Occipital lobe (tissue), 2 donors: Measurements from ENCODE around the gene EOGT. TPM values are rescaled to one million over a fixed set of nuclear protein-coding genes. Genes with fewer than 3 reads are reported as not detected.
A peak's percentile ranks its signal among the peaks of the same experiment; 100 is the strongest.

ENCODE experiments used
- DNase-seq: peaks from one replicate; lab custom pipeline; 2025; lab: John Stamatoyannopoulos, UW
- total RNA-seq: library from RNA; depleted of rRNA; stranded (reverse); fragments of >200 nt; gene quantifications from one replicate; pipeline ENCODE4 v1.2.3, GENCODE V29; 2014

Gene EOGT
- total RNA-seq, 1 donor from 2014 or later: 8.6 TPM

DNA sequence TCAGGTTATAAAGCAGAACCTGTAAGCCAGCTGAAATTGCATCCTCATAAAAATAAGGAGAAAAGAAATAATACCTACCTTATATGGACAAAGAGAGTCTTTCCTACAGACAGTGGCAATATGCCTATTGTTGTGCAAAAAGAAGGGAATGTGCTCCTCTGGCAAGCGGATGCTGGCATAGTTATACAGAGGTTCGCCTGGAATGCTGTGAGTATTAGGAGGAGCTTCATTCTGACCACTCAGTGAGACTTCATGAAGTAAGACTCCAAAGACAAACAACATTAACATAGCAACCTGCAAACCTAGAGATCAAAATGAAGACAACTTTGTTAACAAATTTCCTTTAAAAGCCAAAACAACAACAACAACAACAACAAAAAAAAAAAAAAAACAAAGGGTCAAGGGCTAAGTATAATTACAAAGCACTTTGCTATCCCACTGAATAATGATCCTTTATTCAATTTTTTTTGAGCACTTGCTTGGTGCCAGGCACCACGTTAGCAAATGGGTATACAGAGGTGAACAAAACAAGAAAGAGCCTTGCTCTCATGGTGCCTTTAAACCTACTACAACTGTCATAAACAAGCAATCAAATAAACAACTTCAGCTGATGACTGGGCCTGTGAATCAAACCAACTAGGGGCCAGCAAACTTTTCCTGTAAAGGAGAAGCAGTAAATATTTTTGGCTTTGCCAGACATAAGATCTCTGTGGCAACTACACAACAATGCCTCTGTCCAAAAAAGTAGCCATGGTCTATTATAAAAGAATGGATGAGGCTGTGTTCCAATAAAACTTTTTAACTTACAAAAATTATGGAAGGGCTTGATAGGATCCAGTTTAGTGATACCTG, 3.7 kb downstream of the EOGT start:
- no peak for DNase-seq

DNA sequence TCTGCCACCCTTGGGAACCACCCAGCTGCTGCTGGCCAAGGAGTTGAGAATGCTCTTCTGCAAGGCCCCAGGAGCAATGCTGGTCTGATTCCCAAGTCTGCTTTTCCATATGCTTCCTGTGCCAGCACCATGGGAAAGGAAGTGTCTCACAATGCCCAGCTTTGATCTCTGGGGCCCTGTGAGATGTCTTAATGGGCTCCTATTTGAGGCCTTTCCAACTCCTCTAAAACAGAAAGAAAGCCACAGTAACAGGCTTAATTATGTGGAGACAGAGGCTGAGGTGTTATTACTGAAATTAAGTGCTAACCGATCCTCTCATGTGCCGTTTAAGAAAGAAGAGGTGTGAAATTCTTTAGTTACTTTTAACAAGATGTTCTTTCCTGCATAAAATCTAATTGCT, 4.5 kb downstream of the EOGT start:
- no peak for DNase-seq

DNA sequence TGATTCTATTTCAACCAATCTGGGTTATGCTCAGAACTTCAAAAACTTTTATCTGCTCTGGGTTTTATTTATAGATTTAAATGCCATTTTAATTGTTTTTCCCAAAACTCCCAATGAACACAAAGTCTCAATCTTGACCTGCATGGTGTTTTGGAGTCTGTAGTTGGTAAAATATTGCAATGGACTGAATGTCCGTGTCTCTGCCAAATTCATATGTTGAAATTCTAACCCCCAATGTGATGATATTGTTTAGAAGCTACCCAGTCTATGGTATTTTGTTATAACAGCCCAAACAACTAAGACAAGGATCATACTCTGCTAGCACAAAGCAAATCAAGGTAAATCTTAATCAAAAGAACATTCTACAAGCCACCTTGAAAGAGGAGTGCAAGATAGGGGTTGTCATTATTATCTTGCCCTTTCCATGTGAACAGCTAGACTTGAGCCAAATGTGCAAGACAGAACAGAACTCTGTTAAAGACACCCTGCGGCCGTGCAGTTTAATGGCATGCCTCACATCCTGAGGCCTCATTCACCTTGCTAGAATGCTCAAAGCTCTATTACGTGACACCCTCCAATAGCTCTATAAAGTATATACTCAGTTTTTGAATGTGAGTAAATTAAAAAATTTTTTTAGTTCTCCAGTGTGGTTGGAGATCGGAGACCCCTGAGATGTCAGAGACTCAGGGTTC, 7.5 kb downstream of the EOGT start:
- no peak for DNase-seq

DNA sequence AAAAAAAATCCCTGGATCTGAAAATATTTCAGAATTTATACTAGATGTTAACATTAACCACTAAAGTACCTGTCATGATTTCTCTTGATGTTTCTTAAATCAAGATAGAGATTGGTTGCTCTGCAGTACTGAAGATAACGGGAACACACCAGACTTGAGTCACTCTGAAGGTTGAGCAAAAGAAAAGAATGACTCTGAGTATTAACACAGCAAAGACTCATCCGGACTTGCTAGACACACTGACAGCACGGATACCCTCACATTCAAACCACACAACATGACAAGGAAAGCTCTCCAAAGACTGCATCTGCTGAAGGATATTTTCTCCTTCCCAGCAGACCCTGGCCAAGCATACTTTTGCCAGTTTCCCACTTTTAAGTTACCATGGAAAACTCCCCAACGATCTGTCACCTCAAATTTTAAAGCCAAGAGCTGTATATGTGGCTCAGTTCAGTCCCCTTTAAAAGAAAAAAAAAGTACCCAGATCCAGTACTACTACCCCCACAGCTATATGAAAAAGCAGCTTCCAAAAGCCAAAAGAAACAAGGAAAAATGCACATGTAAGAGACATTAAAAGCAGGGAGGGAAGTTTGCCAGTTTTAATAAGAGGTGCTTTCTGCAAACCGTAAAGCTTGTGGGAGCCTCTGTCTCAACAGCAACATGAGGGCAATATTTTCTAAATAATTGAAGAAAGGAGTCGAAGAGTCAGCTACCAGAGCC, 8.3 kb downstream of the EOGT start:
- DNase-seq: no peak

DNA sequence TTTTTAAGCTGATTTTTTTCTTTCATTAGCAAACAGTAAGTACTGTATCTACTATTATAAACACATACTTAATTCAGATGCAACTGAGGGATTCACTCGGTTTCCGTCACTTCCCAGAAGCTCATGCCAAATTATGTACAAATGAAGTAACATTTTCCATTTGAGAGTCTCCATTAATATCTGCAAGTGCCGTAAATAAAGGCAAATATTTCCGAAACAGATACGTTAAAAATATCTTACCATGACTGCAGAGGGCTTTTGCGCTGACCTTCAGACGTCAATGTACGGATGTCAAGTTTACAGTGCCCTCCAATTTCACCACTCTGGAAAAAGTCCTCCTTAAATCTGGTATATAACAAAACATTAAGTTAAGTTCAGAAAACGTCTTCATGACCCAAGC, 9.3 kb downstream of the EOGT start:
- no peak for DNase-seq

DNA sequence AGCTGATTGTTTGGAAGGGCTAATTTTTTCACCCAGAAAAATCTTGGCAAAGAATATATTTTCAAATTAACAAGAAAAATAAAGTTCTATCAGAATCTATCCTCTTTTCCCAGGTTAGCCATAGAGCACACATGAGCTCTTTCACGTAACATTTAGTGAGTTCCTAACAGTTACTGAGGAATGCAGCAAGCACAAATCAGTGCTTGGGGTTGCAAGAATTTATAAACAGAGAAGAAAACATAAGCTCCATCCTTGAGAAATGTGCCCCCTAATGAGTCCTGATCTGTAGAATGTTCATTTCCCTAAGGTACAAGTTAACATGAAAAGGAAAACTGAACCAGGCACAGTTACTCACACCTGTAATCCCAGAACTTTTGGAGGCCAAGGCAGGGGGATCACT, 13.9 kb downstream of the EOGT start:
- DNase-seq: no peak

DNA sequence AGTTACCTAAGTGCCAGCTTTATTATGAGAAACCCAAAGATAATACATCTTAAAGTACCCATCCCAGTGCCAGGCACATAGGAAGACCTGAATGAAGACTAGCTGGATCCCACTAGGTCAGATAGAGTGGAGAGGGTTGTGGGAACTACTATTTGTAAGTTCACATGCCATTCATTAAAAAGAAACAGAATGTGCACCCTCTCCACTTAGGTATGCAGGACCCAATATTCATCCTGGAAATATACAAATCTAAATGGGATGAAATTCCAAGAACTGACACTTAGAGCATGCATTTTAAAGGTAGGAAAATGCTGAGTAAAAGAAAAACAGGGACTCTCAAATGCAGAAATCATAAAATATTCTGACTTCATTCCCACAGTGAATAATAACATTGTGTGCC, 14.3 kb downstream of the EOGT start:
- DNase-seq: no peak

DNA sequence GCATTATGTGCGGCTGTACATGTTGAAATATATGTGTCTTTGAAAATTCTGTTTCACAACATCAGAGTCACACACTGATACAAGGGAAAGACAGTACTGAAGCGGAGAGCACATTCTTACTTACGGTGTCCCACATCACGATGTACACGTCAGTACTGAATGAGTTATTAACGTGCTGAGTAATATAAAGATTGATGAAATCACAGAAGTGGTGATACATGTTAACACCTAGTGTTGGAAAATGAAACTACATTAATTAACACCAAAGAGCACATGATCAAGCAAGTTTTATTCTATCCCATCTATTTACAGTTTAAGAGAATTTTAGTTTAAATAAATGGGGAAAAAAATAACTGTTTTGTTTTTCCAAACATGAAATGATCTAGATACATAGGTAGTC, 15.6 kb downstream of the EOGT start:
- DNase-seq: no peak

DNA sequence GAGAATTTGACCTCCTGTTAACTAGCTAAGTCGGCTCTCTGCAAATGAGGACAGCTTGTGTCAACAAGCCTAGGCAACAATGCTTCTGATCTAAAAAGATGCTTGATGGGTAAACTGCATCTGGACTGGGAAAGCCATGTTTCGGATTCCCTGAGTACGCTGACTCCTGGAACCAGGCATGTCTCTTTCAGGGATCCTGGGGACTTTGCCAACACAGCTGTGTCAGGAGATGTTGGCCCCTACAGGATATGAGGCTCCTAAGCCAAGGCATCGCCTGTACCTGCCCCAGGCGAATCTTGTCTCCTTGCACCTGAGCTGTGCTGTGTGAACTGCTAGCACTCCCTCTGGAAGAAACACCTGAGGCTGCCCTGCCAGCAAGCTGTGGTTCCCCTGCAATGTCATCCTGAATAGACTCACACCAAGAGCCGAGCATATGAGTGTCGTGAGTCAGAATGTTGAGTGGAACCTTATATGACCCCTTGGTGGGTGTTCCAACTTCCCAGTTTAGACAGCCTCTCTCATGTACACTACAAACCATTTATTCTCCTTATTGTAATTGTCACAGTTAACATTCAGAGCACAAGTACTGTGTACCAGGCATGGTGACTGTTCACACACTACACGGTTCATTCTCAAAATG, 17.0 kb downstream of the EOGT start:
- no peak for DNase-seq

DNA sequence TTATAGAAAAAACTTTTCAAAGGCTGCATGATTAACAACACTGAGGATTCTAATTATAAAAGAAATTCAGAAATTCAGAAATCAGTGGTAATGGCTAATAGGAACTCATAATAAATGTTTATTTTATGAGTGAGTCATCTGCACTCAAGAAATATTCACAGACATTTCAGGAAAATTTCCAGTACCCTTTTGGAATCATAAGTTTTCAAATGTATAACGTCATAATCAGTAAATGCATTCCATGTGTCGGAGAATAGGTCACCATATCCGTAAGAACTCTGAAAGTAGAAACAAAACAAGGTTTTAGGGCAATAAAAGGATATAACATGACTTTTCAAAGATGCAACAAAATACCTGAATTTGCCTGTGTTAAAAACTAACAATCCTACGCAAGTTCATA, 24.7 kb downstream of the EOGT start:
- DNase-seq: no peak

DNA sequence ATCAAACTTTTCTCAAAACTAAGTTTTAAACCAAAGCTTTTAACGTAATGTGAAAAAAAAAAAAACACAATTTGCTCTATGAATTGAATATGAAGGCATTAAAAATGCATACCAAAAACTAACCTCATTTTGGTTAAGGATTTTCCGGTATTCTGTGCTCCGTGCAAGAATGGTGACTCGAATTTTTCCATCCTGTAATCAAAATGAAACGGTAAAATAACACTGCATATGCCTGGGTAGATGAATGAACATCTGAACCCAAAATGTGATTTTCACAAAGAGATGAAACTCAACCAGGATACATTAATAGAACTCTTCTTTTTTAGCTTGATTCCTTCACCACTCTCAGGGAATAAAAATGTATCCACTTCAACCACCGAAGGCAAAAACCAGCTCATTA, 26.2 kb downstream of the EOGT start:
- no peak for DNase-seq

DNA sequence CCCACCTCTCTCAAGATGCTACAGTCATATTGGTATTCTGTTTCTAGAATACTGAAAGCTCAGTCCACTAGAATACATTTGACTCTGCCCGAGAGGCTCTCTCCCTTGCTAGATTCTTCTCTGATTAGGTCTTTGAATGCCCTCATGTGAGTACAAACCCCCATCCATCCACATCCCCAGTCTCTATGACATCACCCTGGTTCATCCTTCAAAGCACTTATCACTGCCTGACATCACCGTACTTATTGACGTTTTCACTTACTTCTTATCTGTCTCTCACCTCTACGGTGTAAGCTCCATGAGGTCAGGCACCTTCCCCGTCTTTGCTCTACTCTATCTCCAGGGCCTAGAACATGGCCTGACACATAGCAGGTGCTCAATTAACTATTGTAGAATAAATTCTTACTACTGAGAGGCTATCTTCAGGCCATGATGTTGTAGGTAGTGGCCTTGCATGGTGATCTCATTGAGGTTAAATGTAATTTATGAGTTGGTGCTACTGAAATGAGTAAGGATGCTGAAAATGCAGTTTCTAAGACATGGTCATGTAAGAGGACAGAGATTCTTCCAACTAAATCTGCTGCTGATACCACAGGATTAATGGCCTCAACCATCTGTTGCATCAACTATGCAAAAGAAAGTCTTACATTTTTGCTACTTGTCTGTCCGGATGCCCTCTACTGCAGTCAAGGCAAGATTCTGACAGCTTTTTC, 26.8 kb downstream of the EOGT start:
- no peak for DNase-seq

DNA sequence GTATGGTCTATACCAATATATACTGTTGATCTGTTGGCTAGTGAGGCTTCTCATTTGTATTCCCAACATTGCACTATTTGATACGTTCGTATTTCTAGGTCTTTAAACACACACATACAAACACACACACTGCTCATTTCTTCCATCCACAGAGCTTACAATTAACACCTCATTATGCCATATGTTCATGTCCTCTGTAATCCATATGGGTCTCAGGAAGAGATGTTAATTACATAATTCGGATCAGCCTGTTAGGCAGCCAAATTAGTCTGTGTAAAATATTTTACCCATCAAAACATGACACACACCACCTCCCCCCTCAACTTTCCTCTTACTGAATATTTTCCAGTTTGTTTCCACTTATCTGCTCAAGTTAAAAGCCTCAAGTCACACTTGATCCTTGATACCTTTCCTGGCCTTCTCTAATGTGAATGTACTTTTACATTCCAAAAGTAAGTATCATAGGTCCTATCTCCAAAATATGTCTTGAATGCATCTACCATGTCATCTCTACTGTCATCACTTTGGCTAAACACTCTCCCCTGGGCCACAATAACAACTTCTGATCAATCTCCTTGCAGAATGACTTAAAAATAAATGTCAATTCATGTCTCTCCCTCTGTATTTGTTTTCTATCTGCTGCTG, 28.2 kb downstream of the EOGT start:
- no peak for DNase-seq

DNA sequence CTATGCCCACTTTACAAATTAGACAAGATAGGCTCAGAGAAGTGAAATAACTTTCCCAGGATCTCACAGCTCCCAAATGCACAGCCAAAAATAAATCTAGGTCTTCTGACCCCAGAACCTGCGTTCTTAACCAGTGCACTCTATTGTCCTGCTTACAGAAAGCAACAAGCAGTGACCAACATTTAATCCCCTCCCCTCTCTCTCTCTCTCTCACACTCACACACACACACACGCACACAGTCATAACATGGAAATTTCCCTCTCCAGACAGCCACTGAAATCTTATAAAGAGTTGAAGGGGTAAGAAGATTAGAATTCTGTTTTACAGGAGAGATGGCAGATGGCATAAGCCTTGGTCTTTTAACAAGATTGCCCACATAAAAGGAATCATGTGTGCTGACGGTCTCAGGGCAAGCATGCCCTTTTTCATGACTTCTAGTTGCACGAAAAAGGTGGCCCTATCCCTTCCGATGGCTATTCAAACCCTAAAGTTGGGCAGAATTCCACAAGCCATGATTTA, 29.4 kb downstream of the EOGT start:
- DNase-seq: no peak

DNA sequence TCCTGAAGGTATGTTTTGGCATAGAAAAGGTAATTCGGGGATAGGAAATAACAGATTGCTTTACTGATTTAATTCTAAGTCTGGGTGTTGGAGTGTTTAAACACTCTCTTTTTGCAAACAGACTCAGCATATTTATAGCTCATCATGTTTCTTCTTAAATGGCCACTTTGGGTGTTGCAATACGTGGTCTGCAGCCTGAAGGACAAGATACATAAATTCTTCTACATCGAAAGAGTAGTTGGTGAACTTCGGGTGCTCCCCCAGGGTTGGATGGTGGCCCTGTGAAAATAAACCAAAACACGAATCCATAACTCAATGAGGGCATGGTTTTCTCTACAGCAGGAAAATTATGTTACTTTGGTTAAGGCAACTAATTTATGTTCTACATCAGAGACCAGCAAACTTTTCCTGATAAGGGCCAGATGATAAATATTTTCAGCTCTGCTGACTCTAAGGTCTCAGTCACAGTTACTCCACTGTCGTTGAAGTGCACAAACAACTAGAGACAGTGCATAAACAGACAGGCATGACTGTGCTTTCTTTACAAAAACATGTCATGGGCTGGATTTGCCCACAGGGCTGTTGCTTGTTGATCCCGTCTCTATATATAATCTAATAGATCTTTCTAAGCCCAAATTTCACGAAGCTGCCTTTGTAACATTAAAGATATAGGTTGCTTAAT, 35.9 kb downstream of the EOGT start:
- no peak for DNase-seq

DNA sequence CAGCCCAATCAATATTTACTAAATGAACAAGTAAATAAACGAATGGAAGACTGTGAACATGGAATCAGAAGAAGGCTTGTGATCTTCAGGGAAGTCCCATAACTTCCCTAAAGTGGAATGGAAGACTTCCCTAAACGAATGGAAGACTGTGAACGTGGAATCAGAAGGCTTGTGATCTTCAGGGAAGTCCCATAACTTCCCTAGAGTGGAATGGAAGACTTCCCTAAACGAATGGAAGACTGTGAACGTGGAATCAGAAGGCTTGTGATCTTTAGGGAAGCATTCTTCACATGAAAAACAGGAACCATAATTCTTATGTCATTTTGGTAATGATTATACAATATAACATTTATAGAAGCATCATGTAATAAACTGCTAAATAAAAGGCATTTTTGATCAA, 38.8 kb downstream of the EOGT start:
- no peak for DNase-seq

DNA sequence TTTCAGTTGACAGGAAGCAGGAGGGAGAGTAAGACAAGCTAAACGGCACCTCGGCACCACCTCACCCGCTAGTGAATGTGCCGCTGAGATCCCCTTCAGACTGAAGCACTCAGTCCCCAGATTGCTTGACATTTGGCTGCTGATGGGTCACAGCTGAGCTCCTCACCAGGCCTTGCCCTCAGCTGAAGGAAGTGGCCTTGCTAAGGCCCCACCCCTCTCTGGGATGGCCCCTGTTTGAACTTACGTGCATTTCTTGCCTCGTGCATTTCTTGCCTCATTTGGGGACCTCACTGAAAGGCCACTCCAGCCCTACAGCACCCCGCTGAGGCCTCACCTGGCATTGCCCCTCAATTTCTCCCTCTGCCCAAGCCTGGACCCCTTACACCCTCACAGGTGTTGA, 39.8 kb downstream of the EOGT start:
- DNase-seq: no peak

DNA sequence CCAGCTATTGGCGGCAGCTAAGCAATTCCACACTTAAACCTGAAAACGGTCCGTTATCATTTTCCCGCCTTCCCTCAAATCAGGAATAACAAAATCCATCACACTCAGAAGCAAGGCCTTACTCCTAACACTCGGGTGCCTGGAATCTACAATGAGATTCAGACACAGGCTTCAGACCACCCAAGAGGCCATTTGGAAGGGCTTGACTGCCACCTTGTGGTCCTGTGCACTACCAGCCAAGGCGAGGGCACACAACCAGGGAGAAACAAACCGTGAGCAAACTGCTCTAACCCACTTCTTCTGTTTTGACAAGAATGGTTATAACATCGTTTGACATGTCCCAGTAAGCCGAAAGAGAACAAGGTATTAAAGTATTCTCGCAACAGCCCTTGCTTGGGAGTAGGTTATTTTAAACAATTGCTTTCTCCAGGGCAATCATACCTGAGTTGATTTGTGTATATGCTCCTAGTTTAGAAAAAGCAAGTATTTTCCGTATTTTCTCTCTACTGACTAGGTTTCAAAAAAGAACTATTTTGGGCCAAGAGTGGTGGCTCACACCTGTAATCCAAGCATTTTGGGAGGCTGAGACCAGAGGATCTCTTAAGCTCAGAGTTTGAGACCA, 41.0 kb downstream of the EOGT start:
- peak; percentile 23 for DNase-seq

DNA sequence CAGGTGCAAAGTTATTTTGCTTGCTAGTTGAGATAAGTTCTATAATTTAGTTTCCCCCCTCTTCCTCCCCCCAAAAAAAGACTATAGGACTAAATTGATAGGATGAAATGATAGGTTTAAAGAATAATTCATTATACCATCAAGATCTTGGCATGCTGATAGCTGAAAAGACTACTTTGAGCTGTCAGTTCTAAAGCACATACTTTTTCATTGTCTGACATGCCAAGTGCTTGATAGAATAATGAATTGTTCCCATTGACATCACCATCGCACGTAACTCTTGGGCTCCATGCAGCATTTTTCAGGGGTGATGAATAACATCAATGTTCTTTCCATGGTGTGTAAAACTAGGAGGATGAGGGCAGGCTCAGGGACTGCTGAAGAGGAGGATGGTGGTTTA, 48.8 kb downstream of the EOGT start:
- DNase-seq: no peak

DNA sequence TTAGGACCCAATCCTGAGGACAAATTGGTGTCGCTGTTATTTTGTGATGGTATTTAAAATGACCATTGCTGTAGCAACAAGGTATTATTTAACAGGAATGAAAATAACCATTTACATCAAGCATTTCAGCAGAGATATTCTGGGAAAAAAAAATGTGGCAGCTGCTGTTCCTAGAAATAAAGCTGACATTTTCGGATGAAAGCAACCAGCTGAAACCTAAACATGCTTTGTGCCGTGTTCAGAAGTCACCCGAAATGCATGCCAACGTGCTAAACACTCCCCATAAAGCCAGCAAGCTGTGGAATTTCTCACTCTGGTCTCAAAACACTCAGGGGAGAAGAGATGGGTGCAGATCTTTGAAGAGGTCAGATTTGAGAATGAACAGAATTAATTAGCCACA, 49.6 kb downstream of the EOGT start:
- no peak for DNase-seq
